Measurements from ENCODE around the gene FGF5.

GRCh38 chr4:80228460-80228859 lies 38.0 kb upstream of the FGF5 start:
- TF ChIP-seq, protein P1, sequence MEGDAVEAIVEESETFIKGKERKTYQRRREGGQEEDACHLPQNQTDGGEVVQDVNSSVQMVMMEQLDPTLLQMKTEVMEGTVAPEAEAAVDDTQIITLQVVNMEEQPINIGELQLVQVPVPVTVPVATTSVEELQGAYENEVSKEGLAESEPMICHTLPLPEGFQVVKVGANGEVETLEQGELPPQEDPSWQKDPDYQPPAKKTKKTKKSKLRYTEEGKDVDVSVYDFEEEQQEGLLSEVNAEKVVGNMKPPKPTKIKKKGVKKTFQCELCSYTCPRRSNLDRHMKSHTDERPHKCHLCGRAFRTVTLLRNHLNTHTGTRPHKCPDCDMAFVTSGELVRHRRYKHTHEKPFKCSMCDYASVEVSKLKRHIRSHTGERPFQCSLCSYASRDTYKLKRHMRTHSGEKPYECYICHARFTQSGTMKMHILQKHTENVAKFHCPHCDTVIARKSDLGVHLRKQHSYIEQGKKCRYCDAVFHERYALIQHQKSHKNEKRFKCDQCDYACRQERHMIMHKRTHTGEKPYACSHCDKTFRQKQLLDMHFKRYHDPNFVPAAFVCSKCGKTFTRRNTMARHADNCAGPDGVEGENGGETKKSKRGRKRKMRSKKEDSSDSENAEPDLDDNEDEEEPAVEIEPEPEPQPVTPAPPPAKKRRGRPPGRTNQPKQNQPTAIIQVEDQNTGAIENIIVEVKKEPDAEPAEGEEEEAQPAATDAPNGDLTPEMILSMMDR (IDR thresholded peaks at IDR 0.05), result no peak
- TF ChIP-seq POLR2A (IDR thresholded peaks at IDR 0.05), result no peak

All from lower leg skin (tissue), 3 donors.